HG03135 (cell line): ENCODE results near the gene NUCB1.
"Not testable (repeated sequence)": the region's sequence is repeated elsewhere in the genome, so short reads cannot be mapped to it uniquely, and the experiment has no call there.

ENCODE experiments used
- ATAC-seq: cut with Tn5 transposase; IDR thresholded peaks from one replicate; pipeline ENCODE4 v1.9.1; 2021; ENCODE audit warnings: mild to moderate bottlenecking, moderate library complexity; ENCODE audit not compliant: unreplicated experiment

Gene NUCB1

DNA sequence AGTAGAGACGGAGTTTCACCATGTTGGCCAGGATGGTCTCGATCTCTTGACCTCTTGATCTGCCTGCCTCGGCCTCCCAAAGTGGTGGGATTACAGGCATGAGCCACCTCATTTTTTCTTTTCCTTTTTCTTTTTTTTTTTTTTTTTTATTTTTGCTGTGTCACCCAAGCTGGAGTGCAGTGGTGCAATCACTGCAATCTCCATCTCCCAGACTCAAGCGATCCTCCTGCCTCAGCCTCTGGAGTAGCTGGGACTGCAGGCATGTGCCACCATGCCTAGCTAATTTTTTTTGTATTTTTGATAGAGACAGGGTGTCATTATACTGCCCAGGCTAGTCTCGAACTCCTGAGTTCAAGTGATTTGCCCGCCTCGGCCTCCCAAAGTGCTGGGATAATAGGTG lies 2.2 kb downstream of the NUCB1 start:
- ATAC-seq = not testable (repeated sequence)

DNA sequence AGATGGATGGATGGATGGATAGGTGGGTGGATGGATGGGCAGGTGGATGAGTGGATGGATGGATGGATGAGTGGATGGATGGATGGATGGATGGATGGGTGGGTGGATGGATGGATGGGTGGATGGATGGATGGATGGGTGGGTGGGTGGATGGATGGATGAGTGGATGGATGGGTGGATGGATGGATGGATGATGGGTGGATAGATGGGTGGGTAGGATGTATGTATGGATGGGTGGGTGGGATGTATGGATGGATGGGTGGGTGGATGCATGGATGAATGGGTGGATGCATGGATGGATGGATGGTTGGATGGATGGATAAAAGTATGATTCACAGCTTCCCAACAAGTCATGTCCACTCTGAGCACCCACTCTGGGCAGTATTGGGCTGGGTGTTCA lies 3.7 kb downstream of the NUCB1 start:
- ATAC-seq = not testable (repeated sequence)

DNA sequence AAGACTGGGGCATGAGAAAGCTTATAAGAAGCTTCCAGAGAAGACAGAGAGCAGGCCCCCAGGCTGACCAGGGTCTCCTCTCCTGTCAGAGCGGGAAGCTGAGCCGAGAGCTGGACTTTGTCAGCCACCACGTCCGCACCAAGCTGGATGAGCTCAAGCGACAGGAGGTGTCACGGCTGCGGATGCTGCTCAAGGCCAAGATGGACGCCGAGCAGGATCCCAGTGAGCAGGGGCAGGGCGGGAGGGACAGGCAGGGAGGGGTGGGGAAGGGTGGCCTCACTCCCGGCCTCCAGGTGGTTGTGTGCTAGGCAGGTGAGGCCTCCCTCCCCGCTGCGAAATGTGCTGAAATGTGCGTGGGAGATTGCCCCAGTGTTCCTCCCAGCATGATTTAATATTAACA lies 5.6 kb downstream of the NUCB1 start:
- ATAC-seq = no peak

DNA sequence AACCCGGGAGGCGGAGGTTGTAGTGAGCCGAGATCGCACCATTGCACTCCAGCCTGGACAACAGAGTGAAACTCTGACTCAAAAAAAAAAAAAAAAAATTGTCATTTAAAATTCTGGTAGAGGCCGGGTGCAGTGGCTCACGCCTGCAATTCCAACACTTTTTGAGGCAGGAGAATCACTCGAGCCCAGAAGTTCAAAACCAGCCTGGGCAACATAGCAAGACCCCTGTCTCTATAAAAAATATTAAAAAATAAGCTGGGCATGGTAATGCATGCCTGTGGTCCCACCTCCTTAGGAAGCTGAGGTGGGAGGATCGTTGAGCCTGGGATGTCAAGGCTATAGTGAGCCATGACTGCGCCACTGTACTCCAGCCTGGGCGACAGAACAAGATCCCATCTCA lies 6.2 kb downstream of the NUCB1 start:
- ATAC-seq = no peak

DNA sequence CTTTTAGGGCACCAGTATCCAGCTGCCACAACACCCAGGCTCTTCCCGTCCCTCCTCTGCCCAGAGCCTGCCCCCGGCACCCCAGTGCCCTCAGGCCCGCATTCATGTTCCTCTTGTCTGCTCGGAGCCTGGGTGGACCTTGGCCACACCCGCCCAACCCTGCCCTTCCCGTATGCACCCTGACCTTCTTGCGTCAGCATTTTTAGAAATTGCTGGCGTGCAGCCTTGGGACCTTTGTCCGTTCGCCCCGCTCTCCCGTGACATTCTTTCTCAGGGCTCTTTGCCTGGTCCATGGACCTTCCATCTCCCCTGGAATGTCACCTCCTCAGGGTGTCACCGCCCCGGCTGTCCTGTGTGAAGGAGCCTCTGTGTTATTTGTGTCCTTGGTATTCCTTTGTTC lies 7.6 kb downstream of the NUCB1 start:
- no peak for ATAC-seq

DNA sequence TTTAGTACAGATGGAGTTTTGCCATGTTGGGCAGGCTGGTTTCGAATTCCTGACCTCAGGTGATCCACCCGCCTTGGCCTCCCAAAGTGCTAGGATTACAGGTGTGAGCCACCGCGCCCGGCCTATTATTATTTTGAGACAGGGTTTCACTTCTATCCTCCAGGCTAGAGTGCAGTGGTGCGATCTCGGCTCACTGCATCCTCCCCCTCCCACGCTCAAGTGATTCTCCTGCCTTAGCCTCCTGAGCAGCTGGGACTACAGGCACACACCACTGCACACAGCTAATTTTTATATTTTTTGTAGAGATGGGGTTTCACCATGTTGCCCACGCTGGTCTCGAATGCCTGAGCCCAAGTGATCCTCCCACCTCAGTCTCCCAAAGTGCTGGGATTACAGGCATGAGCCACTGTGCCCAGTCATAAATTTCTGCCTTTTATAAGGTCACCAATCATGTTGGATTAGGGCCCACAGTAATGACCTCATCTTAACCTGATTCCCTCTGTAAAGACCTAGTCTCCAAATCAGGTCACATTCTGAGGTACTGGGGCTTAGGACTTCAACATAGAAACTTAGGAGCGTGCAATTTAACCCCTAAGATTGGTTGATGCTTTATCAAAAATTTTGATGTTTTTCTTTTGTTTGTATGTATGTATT lies 9.4 kb downstream of the NUCB1 start:
- not testable (repeated sequence) for ATAC-seq

DNA sequence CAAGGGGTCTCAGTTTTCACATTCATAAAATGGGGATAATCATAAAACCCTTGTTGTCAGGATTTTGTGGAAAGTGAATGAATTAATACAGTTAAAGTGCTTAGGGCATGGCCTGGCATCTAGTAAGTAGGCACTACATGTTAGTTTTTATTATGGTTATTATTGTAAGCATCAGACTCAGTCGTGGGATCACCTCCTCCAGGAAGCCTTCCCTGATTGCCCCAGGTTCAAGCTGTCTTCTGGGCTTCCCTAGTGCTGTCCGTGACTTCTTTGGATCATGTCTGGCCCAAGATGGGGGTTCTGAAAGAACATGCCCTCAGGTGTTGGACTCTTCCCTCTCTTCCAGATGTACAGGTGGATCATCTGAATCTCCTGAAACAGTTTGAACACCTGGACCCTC lies 10.7 kb downstream of the NUCB1 start:
- no peak for ATAC-seq

DNA sequence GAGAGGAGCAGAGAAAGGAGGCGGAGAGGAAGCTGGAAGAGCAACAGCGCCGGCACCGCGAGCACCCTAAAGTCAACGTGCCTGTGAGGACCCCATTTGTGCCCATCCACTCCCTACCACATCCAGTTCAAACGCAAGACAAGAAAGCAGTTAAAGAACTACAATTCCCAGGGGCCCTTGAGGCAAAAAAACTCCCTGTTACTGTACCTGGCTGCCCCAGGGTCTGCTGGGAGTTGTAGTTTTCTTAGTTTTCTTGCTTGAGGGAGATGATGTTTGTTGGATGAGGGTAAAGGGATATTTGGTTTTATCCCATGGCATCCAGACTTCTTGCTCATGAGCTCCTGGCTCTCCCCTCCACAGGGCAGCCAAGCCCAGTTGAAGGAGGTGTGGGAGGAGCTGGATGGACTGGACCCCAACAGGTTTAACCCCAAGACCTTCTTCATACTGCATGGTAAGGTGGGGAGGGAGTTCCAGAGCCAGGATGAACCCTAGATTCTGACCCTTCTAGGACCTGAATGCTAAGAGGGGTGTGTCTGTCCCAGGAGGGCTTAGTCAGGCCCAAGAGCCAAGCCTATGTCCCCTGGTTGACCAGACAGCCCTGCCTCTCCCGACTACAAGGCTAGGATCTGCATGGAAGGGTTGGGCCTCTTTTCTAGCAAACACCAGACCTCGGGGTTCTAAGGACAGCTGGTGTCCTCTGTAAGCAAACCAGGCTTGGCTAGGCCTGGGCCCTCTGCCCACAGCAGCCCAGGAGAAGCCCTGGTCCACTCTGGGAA lies 13.2 kb downstream of the NUCB1 start:
- ATAC-seq = no peak

DNA sequence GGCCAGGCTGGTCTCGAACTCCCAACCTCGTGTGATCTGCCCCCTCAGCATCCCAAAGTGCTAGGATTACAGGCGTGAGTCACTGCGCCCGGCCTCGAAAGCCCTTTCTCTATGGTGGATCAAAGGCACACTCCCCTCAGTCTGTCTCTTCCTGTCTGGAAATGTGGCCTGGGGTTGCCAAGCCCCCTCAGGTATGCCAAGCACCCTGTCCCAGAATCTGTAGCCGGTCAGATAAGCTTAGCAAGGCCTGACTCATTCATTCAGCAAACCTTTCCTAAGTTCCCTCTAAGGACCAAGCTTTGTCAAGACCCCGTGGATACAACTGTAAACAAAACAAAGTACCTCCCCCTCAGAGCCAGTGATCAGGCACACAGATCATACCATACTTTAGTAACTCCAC lies 14.1 kb downstream of the NUCB1 start:
- no peak for ATAC-seq

DNA sequence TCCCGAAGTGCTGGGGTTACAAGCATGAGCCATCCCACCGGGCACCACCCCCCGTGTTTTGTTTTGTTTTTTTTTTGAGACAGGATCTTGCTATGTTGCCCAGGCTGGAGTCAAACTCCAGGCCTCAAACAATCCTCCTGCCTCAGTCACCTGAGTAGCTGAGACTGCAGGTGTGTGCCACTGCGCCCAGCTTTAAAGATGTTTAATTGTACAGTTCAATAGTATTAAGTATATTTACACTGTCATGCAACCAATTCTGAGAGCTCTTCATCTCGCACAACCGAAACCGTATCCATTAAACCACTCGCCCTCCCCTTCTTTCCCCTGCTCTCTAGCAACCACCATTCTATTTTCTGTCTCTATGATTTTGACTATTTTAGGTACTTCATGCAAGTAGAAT lies 15.6 kb downstream of the NUCB1 start:
- ATAC-seq = no peak

DNA sequence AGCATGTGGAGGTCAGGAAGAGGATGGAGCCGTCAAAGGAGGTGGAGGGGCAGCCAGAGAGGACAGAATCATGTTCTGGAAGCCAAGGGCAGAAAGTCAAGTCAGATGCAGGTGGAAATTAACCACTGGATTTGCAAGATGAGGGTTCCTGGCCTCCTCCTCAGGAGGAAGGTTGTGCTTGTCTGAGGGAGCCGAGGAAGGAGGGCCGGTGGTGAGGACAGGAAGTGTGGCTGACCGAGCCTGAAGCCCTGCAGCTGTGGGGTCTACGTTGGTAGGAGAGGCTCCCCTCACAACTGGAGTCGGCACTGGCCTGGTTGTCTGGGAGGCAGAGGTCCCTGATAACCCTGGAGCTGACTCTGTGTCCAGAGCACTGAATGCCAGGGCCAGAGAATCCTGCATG lies 18.0 kb downstream of the NUCB1 start:
- ATAC-seq = no peak

DNA sequence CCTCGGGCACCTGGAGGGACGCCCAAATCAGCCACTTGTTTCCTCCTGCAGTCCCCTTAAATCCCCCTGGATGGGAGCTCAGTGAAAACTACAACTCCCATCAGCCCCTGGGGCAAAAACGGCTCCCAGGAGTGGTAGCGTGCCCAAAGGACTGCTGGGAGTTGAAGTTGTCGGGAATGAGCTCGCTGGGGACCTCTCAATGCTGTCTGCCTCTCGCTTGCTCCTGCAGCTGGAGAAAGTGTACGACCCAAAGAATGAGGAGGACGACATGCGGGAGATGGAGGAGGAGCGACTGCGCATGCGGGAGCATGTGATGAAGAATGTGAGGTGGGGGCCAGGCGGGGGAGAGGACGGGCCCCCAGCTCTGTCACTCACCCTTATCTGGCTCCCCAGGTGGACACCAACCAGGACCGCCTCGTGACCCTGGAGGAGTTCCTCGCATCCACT lies 18.7 kb downstream of the NUCB1 start:
- ATAC-seq = no peak

DNA sequence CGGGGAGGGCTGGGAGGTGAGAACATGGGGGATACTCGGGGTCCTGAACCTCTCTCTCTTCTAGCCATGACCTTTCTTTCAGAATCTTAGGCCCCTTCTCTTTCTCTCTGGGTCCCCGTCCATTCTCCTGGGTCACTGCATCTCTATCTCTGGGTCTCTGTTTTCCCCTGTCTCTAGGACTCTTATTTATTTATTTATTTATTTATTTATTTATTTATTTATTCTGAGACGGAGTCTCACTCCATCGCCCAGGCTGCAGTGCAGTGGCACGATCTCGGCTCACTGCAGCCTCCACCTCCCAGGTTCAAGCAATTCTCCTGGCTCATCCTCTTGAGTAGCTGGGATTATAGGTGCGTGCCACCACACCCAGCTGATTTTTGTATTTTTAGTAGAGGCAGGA lies 19.2 kb downstream of the NUCB1 start:
- ATAC-seq = not testable (repeated sequence)

DNA sequence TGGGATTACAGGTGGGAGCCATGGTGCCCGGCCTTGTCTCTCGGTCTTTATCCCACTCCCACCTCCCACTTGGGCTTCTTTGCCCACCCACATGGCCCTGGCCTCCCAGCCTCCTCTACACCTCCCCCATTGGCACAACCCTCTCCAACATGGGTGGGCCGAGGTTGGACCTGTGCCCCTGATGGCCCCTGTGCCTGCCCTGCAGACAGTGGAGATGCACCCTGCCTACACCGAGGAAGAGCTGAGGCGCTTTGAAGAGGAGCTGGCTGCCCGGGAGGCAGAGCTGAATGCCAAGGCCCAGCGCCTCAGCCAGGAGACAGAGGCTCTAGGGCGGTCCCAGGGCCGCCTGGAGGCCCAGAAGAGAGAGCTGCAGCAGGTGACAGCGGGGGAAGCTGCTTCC lies 20.8 kb downstream of the NUCB1 start:
- no peak for ATAC-seq

DNA sequence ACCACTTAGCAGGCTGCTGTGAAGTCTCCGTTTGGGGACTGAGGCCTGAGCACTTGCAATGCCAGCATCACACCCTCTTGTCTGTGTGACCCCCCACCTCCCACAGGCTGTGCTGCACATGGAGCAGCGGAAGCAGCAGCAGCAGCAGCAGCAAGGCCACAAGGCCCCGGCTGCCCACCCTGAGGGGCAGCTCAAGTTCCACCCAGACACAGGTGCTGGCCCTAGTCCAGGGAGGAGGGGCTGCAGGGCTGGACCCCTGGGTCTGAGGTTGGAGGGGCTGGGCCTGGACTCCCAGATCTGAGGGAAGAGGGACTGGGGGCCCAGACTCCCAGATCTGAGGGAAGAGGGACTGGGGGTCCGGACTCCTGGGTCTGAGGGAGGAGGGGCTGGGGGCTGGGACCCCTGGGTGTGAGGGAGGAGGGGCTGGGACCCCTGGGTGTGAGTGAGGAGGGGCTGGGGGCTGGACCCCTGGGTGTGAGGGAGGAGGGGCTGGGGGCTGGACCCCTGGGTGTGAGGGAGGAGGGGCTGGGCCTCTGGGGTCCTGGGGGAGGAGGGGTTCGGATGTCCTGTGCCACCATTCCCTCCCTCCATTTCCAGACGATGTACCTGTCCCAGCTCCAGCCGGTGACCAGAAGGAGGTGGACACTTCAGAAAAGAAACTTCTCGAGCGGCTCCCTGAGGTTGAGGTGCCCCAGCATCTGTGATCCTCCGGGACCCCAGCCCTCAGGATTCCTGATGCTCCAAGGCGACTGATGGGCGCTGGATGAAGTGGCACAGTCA lies 21.8 kb downstream of the NUCB1 start:
- no peak for ATAC-seq

DNA sequence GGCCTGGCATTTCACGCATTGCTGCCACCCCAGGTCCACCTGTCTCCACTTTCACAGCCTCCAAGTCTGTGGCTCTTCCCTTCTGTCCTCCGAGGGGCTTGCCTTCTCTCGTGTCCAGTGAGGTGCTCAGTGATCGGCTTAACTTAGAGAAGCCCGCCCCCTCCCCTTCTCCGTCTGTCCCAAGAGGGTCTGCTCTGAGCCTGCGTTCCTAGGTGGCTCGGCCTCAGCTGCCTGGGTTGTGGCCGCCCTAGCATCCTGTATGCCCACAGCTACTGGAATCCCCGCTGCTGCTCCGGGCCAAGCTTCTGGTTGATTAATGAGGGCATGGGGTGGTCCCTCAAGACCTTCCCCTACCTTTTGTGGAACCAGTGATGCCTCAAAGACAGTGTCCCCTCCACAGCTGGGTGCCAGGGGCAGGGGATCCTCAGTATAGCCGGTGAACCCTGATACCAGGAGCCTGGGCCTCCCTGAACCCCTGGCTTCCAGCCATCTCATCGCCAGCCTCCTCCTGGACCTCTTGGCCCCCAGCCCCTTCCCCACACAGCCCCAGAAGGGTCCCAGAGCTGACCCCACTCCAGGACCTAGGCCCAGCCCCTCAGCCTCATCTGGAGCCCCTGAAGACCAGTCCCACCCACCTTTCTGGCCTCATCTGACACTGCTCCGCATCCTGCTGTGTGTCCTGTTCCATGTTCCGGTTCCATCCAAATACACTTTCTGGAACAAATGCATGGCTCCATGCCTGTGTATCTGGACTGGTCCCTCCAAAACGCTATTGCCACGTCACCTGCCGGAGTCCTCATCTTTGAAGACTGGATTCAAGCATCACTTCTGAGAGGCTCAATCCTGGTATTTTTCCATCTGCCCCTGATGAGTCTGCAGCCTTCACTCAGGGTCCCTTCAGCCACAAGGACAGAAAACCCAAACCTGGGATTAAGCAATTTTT lies 22.7 kb downstream of the NUCB1 start:
- ATAC-seq = no peak

DNA sequence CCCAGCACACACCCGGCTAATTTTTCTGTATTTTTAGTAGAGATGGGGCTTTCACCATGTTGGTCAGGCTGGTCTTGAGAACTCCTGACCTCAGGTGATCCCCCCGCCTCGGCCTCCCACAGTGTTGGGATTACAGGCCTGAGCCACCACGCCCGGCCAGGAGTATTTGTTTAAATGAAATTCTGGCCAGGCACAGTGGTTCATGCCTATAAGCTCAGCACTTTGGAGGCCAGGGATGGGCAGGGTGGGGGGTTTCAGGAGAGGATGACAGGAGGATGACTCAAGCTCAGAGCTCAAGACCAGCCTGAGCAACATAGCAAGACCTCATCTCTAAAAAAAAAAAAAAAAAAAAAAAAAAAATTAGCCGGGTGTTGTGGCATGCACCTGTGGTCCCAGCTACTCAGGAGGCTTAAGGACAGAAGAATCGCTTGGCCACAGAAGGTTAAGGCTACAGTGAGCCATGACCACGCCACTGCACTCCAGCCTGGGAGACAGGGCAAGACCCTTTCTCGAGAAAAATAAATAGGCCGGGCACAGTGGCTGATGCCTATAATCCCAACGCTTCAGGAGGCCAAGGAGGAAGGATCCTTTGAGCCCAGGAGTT lies 25.2 kb downstream of the NUCB1 start:
- no peak for ATAC-seq

DNA sequence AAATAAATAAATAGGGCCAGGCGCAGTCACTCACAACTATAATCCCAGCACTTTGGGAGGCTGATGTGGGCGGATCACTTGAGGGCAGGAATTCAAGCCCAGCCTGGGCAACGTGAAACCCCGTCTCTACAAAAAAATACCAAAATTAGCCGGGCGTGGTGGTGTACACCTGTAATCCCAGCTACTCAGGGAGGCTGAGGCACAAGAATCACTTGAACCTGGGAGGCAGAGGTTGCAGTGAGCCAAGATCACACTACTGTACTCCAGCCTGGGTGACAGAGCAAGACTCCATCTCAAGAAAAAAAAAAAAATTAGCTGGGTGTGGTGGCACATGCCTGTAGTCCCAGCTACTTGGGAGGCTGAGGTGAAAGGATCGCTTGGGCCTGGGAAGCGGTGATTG lies 25.8 kb downstream of the NUCB1 start:
- ATAC-seq = not testable (repeated sequence)

DNA sequence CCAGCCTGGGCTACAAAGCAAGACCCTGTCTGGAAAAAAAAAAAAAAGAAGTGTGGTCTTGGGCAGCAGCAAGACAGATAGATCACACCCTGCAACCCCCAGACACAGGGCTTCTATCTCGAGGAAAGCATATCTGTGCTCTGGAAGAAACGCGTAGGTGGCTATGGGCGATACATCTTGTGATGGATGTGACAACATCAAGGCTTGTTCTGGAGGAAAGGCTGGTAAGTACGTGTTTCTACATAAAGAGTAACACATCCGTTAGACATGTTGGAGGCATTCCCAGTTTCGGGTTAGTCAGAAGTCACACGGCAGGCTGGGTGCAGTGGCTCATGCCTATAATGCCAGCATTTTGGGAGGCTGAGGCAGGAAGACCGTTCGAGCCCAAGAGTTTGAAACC lies 26.8 kb downstream of the NUCB1 start:
- no peak for ATAC-seq

DNA sequence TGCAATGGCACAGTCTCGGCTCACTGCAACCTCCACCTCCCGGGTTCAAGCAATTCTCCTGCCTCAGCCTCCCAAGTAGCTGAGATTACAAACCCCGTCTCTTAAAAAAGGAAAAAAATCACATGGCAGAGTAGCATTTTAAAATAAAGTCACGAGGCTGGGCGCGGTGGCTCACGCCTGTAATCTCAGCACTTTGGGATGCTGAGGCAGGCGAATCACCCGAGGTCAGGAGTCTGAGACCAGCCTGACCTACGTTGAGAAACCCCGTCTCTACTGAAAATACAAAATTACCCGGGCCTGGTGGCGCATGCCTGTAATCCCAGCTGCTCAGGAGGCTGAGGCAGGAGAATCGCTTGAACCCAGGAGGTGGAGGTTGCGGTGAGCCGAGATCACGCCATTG lies 27.6 kb downstream of the NUCB1 start:
- ATAC-seq = not testable (repeated sequence)
